Sigmoid colon (tissue), 4 donors: ENCODE results near the gene IYD.

Experiments
- POLR2A ChIP-seq, 2 donors: fragments of 450-650 bp; IDR thresholded peaks; one replicate each; pipeline ENCODE4 v1.6.1; 2016; ENCODE audit warnings: antibody characterized with exemption in 2 of 2, mild to moderate bottlenecking in 2 of 2, moderate library complexity in 2 of 2
- POLR2AphosphoS5 ChIP-seq, 4 donors: sonication (generic); formaldehyde crosslinking; IDR thresholded peaks; one replicate each; pipeline ENCODE4 v1.6.1; 2017; ENCODE audit warnings: antibody characterized with exemption in 4 of 4
- TF ChIP-seq, protein P1 (sequence below), 4 experiments: fragments of 450-650 bp in 3 of 4; fragments of 200-600 bp in 1 of 4; IDR thresholded peaks; one replicate each; pipeline ENCODE4 v1.5.1; 2016 to 2019; ENCODE audit warnings: antibody characterized with exemption in 4 of 4, mild to moderate bottlenecking in 3 of 4, moderate library complexity in 2 of 4

DNA sequence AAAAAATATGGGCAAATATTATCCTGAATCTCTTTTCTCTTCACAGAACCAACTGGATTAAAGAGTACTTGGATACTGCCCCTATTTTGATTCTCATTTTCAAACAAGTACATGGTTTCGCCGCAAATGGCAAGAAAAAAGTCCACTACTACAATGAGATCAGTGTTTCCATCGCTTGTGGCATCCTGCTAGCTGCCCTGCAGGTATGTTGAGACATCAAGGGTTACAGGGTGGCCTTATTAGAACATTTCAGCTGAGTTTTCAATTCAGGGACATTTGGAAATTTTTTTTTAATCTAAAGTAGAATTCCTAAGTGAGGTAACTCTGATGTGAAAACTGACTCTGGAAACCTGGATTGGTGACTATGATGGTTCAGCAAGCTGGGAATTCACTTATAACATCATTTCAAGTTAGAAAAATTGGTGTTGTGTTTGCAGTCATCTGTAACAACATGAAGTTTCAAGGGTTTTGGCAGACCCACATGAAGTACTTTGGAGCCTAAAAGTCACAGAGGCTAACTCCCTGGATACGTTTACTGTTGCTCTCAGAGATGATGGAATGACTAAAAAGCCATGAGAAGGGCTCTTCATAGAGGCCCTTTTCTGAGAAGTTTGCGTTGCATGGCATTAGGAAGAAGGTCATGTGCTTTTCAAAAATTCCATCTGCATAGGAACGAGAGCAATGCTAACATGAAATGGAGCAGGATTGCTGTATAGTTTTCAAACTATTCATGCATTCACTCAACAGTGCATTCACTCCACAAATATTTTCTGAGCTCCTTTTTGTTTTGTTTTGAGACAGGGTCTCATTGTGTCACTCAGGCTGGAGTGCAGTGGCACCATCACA lies 25.5 kb downstream of the IYD start:
- no peak for TF ChIP-seq POLR2A (IDR thresholded peaks at IDR 0.05)
- TF ChIP-seq POLR2AphosphoS5 (IDR thresholded peaks at IDR 0.05), result no peak
- TF ChIP-seq, protein P1, sequence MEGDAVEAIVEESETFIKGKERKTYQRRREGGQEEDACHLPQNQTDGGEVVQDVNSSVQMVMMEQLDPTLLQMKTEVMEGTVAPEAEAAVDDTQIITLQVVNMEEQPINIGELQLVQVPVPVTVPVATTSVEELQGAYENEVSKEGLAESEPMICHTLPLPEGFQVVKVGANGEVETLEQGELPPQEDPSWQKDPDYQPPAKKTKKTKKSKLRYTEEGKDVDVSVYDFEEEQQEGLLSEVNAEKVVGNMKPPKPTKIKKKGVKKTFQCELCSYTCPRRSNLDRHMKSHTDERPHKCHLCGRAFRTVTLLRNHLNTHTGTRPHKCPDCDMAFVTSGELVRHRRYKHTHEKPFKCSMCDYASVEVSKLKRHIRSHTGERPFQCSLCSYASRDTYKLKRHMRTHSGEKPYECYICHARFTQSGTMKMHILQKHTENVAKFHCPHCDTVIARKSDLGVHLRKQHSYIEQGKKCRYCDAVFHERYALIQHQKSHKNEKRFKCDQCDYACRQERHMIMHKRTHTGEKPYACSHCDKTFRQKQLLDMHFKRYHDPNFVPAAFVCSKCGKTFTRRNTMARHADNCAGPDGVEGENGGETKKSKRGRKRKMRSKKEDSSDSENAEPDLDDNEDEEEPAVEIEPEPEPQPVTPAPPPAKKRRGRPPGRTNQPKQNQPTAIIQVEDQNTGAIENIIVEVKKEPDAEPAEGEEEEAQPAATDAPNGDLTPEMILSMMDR (IDR thresholded peaks at IDR 0.05), result no peak
